SK-N-MC (cell line): ENCODE data around the gene RIN2.

ENCODE experiments used
- EZH2 ChIP-seq: fragments of 200-600 bp; sonication (generic); IDR thresholded peaks from one replicate; pipeline ENCODE4 v1.6.1; 2017; ENCODE audit warnings: antibody characterized with exemption
- FOXP2 ChIP-seq: optimal IDR thresholded peaks from 2 replicates; pipeline ENCODE3; 2011; ENCODE audit warnings: mild to moderate bottlenecking, moderate library complexity; ENCODE audit not compliant: insufficient read depth; ENCODE audit errors: extremely low read length, control extremely low read depth
- POLR2AphosphoS5 ChIP-seq: IDR thresholded peaks from 2 replicates; pipeline ENCODE4 v1.6.1; 2012; ENCODE audit warnings: mild to moderate bottlenecking, low read depth, low read length, borderline replicate concordance

GRCh38 chr20:19765913-19766312, 7.9 kb downstream of the RIN2 start:
- no peak for TF ChIP-seq POLR2AphosphoS5
- no peak for TF ChIP-seq EZH2
- TF ChIP-seq FOXP2: no peak
